Measurements from ENCODE around the gene LIPM.

The LIPM gene

DNA sequence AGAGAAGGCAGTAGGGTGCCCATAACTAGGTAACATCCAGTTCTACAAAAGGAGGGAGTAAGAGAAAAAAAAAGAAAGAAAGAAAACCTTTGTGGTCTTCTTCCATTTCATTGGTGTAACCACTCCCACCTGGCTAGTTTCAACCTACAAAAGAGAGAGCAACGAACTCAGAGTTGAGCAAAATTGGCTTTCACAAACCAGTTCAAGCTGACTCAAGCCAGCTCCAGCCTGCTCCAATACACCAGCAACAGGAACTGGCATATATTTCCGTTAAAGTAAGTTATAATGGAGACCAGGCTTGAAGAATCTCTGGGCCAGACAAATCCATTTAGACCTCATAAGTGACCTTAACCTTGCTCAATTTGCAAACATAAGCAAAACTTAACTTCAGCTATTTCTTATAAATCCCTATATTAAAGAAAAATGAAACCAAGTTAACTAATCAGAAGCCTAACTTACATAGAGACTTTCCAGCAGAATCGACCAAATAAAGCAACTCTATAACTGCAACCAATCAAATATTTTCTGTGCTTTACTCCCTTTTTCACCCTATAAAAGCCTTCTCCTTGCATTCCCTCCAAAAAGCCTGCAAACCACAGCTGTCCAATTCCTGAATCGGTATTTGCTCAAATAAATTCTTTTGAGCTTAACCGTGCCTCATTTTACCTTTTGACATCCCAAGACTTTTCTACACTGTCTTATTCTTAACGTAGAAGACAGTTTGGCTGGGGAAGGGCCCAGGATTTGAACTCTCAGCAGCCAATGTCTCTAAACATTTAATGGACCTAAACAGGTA is 39.0 kb downstream of the LIPM start:
- no peak for DNase-seq

DNA sequence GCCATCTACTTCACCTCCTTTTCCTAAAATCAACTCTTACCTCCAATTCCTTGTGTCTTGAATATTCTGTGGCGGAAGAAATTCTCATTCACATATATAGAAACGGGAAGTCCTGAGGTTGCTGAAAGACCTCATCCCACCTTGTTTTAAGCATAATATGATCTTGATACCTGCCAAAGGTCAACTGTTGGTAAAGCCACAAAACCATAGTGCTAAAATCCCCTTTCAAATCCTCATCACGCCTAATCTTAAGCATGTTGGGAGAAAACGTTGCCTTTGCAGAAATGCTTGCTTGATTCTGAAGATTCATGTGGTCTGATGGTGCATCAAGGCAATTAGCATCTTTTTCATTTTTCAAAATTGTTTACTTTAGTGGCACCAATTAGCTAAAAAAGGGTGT is 40.6 kb downstream of the LIPM start:
- DNase-seq = no peak

DNA sequence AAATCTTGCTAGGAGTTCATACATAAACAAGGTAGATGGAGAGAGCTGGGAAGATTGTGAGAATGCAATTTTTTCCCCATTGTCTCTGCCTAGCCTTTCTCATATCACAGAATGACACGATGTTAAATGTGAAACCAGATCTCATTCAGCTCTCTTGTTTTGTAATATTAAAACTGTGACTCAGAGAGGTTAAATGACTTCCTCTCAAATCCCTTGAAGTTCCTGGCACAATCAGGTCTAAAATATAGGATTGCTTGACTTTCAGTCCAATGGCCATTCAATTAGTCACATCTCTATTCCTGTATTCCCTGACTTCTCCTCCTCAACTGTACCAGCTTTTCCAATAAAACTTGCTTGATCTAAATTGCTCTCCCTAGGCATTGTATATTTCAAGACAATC is 46.0 kb downstream of the LIPM start:
- DNase-seq = no peak

DNA sequence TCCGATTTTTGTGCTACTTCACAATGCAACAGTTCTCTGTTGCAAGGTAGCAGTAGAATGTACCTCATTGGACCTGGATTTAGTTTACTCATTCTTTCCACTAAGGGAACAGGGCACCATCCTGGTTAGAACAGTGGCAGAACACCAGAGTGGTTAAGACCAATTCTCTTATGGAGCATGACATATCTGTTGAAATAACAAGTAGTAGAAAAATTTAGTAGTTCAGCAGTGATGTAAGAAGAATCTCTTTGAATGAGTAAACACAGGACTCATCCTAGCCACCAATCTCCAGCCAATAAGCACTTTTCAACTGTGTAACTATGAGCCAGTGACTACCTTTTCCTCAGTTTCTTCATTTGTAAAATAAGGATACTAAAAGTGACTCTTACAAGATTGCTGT is 46.7 kb downstream of the LIPM start:
- DNase-seq = no peak

DNA sequence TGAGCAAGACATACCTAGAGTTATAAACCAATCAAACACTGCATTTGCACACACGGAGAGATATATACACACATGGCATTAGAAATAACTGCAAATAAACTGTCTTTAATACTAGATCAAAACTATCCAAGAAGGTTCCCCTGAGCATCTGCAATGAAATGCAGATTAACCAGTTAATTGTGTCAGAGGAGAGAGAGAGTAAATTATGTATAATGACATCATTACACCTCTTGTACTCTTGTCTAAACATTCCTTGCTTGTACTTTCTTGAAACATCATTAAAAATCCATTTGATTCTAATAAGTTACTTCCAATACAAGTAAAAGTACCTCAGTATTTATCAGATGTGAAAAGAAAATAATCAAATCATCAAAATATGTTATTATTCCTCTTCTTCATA is 48.2 kb downstream of the LIPM start:
- no peak for DNase-seq

DNA sequence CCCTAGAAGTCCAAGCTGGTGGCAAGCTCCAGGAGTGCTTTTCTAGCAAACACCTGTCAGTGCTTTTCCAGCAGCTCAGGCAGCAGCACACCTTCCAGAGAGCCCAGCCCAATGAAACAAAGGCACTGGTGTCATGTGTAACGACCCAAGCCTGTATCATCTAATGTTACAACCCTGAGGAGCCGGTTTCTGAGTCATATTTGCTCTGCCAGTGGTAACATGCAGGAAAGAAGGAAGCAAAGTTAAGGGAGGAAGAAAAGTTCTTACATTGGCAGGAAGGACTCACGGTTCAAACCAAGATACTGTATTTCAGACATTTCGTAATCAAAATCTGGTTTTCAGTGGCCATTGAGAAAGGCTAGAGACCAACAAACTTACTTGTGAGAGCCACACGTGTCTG is 49.2 kb downstream of the LIPM start, which contains the start of gene ANKRD22:
Gene ANKRD22, minus strand, starts transcription at position 139 of the 400 bp plus-strand sequence. CDS start 237 bp downstream, outside the sequence.
- DNase-seq = peak; percentile 16

DNA sequence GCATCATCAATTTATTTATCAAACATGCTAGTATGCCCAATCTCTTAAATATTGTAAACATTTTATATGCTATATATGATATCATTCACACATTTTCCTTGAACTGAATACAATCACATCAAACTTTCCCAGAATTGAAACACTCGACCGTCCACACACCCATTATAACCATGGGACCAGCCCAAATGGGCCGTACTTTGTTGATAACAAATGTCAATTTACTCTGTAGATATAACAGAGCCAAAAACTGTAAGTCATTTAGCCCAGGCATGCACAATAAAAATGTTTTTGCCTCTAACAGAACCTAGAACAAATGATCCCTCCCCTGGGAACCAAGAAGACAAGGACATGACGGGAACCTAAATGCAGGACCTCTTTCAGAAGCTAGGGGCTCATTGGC is 49.8 kb downstream of the LIPM start:
- DNase-seq = no peak

DNA sequence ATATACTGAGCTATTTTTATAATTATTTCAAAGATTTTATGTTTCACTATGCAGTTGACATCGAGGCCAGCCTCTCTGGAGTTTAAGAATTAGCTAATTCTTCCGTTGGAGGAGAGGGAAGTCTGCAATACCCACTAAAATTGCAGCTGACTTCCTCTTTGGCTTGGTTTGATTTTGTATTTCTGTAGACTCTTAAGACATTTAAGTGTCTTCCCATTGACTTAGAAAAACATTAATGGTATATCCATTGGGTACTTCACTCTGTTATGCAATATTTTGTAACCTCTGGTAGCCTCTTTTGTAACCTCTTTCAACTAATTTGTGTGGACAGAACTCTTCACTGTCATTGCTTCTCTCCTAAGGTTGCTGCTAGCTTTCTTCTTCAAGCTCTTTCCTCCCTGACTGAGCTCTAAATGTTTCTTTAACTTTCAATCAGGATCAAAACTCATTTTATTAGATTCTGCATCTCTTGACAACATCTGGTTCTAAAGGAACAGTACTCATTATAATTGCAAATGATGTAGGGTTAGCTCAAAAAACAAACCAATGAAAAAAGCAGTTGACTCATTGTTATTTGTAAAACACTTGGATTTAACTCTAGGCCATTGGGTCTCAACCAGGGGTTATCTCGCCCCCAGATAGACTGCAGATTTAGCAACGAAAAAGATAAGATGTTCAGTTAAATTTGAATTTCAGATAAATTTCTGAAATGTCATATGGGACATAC is 50.8 kb downstream of the LIPM start:
- DNase-seq = no peak

DNA sequence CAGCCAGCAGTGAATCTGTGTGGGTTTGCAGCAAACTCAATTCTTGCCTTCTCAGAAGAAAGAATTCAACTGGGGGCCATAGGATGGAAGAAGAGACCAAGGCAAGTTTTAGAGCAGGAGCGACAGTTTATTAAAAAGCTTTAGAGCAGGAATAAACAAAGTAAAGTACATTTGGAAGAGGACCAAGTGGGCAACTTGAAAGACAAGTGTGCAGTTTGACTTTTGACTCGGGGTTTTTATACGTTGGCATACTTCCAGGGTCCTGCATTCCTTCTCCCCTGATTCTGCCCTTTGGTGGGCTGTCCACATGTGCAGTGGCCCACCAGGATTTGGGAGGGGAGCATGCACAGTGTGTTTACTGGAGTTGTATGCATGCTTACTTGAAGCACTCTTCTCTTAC is 52.2 kb downstream of the LIPM start:
- DNase-seq = no peak

DNA sequence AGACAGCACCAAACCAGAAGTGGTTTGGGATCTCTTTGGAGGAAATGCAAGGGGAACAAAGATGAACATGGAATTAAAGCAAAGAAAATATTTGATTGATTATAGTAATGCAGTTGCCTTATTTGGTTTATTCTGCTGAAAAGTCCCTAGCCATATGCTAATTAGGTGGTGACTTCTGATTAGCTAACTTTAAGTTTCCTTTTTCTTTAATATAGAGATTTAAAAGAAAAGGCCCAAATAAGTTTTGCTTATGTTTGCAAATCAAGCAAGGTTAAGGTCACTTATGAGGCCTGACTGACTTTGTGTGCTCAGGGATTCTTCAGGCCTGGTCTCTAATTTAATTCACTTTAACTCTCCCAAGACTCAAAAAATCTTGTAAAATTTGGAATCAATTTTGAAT is 55.3 kb downstream of the LIPM start:
- no peak for DNase-seq

DNA sequence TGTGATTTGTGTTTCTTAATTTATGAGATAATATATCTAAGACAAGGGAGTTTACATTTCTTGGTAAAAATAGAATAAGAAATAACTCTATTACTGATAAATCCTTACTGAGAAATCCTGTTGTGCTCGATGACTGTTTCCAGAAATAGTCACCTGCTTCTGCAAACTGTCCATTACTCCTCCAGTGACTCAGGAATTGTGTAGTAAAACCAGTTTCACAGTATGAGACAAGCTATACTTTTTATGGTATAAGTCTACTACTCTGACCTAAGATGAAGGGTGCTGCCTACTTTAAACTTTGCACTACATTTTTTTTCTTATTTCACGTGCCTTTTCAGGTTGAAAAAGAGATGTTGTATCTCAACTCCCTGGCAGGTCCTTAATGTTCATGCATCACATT is 56.0 kb downstream of the LIPM start:
- DNase-seq = no peak

DNA sequence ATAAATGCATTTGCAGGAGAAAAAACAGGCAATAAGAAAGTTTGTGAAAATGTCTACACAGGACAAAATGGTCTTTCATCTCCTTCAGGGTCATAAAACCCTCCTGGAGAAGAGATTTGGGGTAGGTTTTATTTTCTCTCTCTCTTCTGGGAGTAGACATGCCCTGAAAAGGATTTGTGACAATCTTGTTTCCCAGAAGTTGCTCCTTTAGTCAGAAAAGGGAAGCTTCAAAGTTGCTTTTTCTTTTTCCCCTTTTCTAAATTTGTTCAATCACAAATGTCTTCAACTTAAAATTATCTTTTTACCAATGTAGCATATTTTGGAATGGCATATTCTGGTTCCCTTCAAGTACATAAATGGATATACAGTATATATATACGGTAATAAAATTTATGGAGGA is 58.5 kb downstream of the LIPM start:
- DNase-seq = no peak

DNA sequence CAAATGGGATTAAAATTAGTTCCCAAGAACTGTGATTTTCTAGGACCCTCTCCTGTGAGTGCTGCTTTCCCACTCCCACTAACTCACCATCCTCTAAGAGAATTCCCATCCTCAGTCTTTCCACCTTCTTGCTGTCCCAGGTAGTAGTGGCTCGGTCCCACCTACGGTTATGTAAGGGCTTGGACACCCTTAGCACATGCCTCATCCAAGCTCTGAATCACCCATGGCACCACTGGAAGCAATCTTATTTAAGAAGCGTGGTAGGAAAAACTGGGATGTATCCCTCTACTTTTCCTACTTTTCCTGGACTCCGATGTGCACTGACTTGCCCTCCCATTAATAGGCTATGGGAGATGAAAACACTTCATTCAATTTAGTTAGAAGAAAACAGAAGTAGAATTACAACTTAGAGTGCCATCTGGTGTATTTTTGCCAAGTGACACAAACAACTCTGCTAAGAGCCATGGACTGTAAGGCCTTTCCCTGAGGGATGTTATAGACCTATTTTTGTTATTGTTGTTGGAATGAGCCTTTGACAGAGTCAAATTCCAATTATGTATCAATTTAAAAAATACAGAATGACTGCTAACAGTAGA is 62.8 kb downstream of the LIPM start:
- DNase-seq = no peak

DNA sequence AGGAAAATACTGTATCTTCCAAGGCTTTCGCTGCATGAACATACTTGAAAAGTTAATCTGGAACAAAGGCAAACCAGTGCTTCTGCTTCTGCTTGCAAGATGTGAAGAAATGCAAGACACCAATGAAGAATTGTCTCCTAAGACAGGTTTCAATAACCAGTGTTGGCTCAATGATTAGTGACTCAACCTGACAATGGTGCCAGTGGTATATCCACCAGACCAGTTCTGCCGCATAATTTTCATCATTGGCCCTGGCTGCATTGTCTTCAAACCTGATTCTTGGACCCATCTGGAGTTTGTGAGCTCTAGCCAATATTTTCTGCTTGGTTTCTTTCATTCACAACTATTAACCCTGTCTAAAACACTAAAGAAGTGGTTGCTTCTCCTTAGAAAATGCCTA is 63.9 kb downstream of the LIPM start:
- DNase-seq = no peak

DNA sequence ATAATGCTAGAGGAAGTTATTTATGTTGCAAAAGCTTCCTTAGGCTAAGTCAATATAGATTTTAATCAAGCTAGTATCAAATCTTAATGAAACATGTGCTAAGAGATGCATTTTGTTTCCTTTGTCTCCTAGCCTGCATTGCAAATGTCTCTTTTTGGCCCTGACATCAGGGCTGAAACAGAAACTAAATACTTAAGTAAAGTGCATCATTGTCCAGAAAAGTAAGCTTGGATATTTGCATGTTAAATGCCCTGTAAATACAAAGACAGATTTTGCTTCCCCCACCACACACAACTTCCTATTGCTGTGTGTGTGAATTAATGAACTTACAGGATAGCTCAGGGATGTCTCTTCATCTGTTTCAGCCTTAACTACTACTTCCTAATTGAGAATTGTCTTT is 67.6 kb downstream of the LIPM start:
- no peak for DNase-seq
